Gastroesophageal sphincter (tissue), 4 donors: ENCODE data around the gene TMEM132E. TPM values are rescaled to one million over a fixed set of nuclear protein-coding genes. Genes with fewer than 3 reads are reported as not detected.

Experiments used
- ATAC-seq: fragments of 150-250 bp; one replicate; pipeline ENCODE4 v1.9.1; 2016; ENCODE audit warnings: mild to moderate bottlenecking, moderate library complexity
- H3K27ac ChIP-seq, 4 donors: fragments of 200-600 bp; sonication (generic) in 3 of 4; 1 replicate in 3 of 4; 2 replicates in 1 of 4; pipeline ENCODE4 v1.5.1; 2016 to 2019
- H3K27me3 ChIP-seq: fragments of 200-600 bp; sonication (generic); one replicate; pipeline ENCODE4 v1.5.1; 2019
- H3K36me3 ChIP-seq, 2 donors: fragments of 200-600 bp; sonication (generic); one replicate each; pipeline ENCODE4 v1.5.1; 2019; ENCODE audit warnings: control low read depth in 1 of 2
- H3K4me1 ChIP-seq, 3 donors: fragments of 200-600 bp; sonication (generic); 1 replicate in 2 of 3; 2 replicates in 1 of 3; pipeline ENCODE4 v1.5.1; 2016 to 2019; ENCODE audit warnings: control low read depth in 2 of 3
- H3K4me3 ChIP-seq, 2 donors: fragments of 200-600 bp; sonication (generic); one replicate each; pipeline ENCODE4 v1.5.1; 2019; ENCODE audit warnings: mild to moderate bottlenecking in 1 of 2, moderate library complexity in 1 of 2
- H3K9me3 ChIP-seq, 3 donors: fragments of 200-600 bp; sonication (generic); one replicate each; pipeline ENCODE4 v1.5.1; 2017 to 2019; ENCODE audit warnings: control low read depth in 2 of 3
- CTCF ChIP-seq, 4 experiments: fragments of 200-600 bp in 2 of 4; fragments of 450-650 bp in 2 of 4; sonication (generic) in 1 of 4; IDR thresholded peaks; one replicate each; pipeline ENCODE4 v1.5.1; 2017 to 2019; ENCODE audit warnings: antibody characterized with exemption in 4 of 4, mild to moderate bottlenecking in 2 of 4, moderate library complexity in 2 of 4
- EP300 ChIP-seq: sonication (generic); formaldehyde crosslinking; IDR thresholded peaks from one replicate; pipeline ENCODE4 v1.6.1; 2017; ENCODE audit warnings: antibody characterized with exemption, mild to moderate bottlenecking
- POLR2A ChIP-seq, 2 donors: fragments of 450-650 bp; IDR thresholded peaks; one replicate each; pipeline ENCODE4 v1.6.1; 2017; ENCODE audit warnings: antibody characterized with exemption in 2 of 2, mild to moderate bottlenecking in 2 of 2, moderate library complexity in 1 of 2
- POLR2AphosphoS5 ChIP-seq: sonication (generic); formaldehyde crosslinking; IDR thresholded peaks from one replicate; pipeline ENCODE4 v1.6.1; 2017; ENCODE audit warnings: antibody characterized with exemption
- WGBS, 2 donors: methylation state at CpG; one replicate each; pipeline ENCODE4 v1.1.5; 2018; ENCODE audit warnings: low coverage in 1 of 2; 5-methylcytosine and 5-hydroxymethylcytosine counted together
- total RNA-seq, 4 donors: library from RNA; depleted of rRNA; stranded (reverse); fragments of >200 nt; gene quantifications; one replicate each; pipeline ENCODE4 v1.1.0, GENCODE V29; 2016

The TMEM132E gene
- total RNA-seq, 4 donors from 2014 or later = 0.12 to 0.47 TPM; not detected in 2

- H3K27me3 ChIP-seq = peaks cover 73% of the 10 kb centered on the region
- H3K9me3 ChIP-seq = no peaks in the 10 kb centered on the region
- WGBS, 2 donors = 43 to 46% methylated on average over 6 of the region's 6 CpGs
- H3K36me3 ChIP-seq = no peaks in the 10 kb centered on the region
- H3K4me3 ChIP-seq = no peak overlapping the region
- H3K4me1 ChIP-seq = no peaks in the 10 kb centered on the region
- ATAC-seq = no peak
- no peak for TF ChIP-seq POLR2A (IDR thresholded peaks at IDR 0.05)
- TF ChIP-seq EP300 = no peak
- no peak overlapping the region for H3K27ac ChIP-seq
These were observed 29.4 kb upstream of the TMEM132E start for GRCh38 chr17:34549966-34550365.

GRCh38 chr17:34553907-34554306 is 25.5 kb upstream of the TMEM132E start:
- H3K27ac ChIP-seq = no peak overlapping the region
- H3K27me3 ChIP-seq = peaks cover 79% of the 10 kb centered on the region
- no peak for TF ChIP-seq POLR2AphosphoS5
- TF ChIP-seq POLR2A (IDR thresholded peaks at IDR 0.05) = no peak
- no peak for TF ChIP-seq CTCF (IDR thresholded peaks at IDR 0.05)
- no peak for TF ChIP-seq EP300
- ATAC-seq = no peak
- WGBS, 2 donors = 61 to 73% methylated on average over 3 of the region's 4 CpGs
- no peaks in the 10 kb centered on the region for H3K4me1 ChIP-seq
- no peak overlapping the region for H3K4me3 ChIP-seq
- H3K9me3 ChIP-seq = no peaks in the 10 kb centered on the region
- H3K36me3 ChIP-seq = no peaks in the 10 kb centered on the region

- no peak overlapping the region for H3K4me3 ChIP-seq
These were observed 23.0 kb upstream of the TMEM132E start for GRCh38 chr17:34556384-34556783.

GRCh38 chr17:34556931-34557330 is 22.5 kb upstream of the TMEM132E start:
- no peaks in the 10 kb centered on the region for H3K36me3 ChIP-seq
- H3K4me3 ChIP-seq = no peak overlapping the region
- no peaks in the 10 kb centered on the region for H3K4me1 ChIP-seq
- no peaks in the 10 kb centered on the region for H3K9me3 ChIP-seq
- no peak for ATAC-seq
- no peak overlapping the region for H3K27ac ChIP-seq
- H3K27me3 ChIP-seq = peaks cover 51% of the 10 kb centered on the region
- no peak for TF ChIP-seq POLR2A (IDR thresholded peaks at IDR 0.05)
- TF ChIP-seq CTCF (IDR thresholded peaks at IDR 0.05) = no peak
- TF ChIP-seq EP300 = no peak
- no peak for TF ChIP-seq POLR2AphosphoS5
- WGBS, 2 donors = 82 to 100% methylated on average over 1 to 2 of the region's 2 CpGs

More at GRCh38 chr17:34556384-34556783, 23.0 kb upstream of the TMEM132E start:
- TF ChIP-seq POLR2A (IDR thresholded peaks at IDR 0.05) (no peak), CTCF (IDR thresholded peaks at IDR 0.05) (no peak), EP300 (no peak), POLR2AphosphoS5 (no peak)
- ATAC-seq = no peak
- no peaks in the 10 kb centered on the region for H3K4me1 ChIP-seq
- 3 to 7% methylated on average over 4 of the region's 4 CpGs for WGBS, 2 donors
- H3K27ac ChIP-seq = no peak overlapping the region
- no peaks in the 10 kb centered on the region for H3K9me3 ChIP-seq
- no peaks in the 10 kb centered on the region for H3K36me3 ChIP-seq
- peaks cover 55% of the 10 kb centered on the region for H3K27me3 ChIP-seq

GRCh38 chr17:34561328-34561727 is 18.1 kb upstream of the TMEM132E start:
- H3K36me3 ChIP-seq = no peaks in the 10 kb centered on the region
- H3K4me1 ChIP-seq = no peaks in the 10 kb centered on the region
- ATAC-seq = no peak
- H3K27me3 ChIP-seq = peaks cover 48% of the 10 kb centered on the region
- WGBS, 2 donors = 61 to 94% methylated on average over 2 of the region's 2 CpGs
- no peaks in the 10 kb centered on the region for H3K9me3 ChIP-seq
- TF ChIP-seq EP300 (no peak), CTCF (IDR thresholded peaks at IDR 0.05) (no peak), POLR2AphosphoS5 (no peak), POLR2A (IDR thresholded peaks at IDR 0.05) (no peak)
- H3K27ac ChIP-seq = no peak overlapping the region
- H3K4me3 ChIP-seq = no peak overlapping the region
